ENCODE measurements around the gene INPP1.
A peak's percentile ranks its signal among the peaks of the same experiment; 100 is the strongest.

DNA sequence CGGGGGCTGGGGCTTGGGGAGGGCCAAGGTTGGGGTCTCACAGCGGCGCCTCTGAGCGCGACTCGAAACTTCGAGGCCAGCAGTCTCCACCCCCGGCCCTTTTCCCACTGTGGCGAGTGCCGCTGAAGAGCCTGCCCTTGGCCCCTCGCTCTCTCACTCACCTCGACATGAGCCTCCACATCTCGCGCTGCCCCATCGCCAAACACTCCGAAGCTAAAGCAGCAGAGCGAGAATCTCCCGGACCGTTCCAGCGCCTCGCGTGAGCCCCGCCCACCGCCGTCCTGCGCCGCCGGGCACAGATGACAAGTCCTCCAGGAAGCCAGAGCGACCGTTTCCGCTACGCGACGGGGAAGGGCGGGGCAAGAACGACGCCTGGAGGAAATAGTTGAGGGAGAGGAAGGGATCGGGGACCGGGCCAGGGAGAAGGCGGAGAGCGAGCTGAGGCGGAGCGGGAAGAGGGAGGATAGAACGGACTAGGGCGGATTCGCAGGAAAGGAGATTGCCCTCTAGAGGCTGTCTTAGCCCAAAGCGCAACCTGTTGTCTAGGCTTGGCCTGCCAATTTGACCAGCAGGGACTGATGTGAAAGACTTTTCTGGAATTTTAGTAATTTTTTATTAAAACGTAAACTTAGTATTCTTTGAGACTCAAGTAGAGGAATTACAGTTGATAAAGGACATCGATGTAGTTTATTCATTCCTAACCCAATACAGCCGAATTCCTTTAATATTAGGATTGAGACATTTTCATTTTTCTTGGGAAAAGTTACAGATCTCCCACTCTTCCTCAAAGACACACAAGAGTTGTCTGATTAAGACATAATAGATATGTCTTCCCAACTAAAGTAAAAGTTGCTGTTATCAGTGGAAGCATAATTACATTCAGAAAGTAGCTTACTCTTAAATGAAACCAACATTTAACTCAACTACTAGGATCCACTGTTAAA is 23.6 kb upstream of the INPP1 start, which contains the start of gene HIBCH:
- TF ChIP-seq, protein P1, sequence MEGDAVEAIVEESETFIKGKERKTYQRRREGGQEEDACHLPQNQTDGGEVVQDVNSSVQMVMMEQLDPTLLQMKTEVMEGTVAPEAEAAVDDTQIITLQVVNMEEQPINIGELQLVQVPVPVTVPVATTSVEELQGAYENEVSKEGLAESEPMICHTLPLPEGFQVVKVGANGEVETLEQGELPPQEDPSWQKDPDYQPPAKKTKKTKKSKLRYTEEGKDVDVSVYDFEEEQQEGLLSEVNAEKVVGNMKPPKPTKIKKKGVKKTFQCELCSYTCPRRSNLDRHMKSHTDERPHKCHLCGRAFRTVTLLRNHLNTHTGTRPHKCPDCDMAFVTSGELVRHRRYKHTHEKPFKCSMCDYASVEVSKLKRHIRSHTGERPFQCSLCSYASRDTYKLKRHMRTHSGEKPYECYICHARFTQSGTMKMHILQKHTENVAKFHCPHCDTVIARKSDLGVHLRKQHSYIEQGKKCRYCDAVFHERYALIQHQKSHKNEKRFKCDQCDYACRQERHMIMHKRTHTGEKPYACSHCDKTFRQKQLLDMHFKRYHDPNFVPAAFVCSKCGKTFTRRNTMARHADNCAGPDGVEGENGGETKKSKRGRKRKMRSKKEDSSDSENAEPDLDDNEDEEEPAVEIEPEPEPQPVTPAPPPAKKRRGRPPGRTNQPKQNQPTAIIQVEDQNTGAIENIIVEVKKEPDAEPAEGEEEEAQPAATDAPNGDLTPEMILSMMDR (IDR thresholded peaks at IDR 0.05; ENCODE audit: low read depth, low read length) = peak; percentile 45
- TF ChIP-seq EZH2phosphoT487 (IDR thresholded peaks at IDR 0.05; ENCODE audit: low read depth) = no peak

Measured in OCI-LY3 (cell line).